Brain microvascular endothelial cell (primary cell): ENCODE results near the gene STARD10.

Experiments used
- DNase-seq: peaks from one replicate; pipeline ENCODE4 v3.0.0-alpha.2; 2020
- H3K27ac ChIP-seq: fragments of 250-450 bp; sonication (Bioruptor Pico); 2 replicates; pipeline ENCODE4 v1.5.1; 2020; ENCODE audit warnings: mild to moderate bottlenecking, moderate library complexity
- H3K27me3 ChIP-seq: fragments of 250-450 bp; sonication (Bioruptor Pico); replicated peaks from 2 replicates; pipeline ENCODE4 v1.5.1; 2020; ENCODE audit warnings: mild to moderate bottlenecking
- H3K36me3 ChIP-seq: fragments of 250-450 bp; sonication (Bioruptor Pico); replicated peaks from 2 replicates; pipeline ENCODE4 v1.5.1; 2020; ENCODE audit warnings: mild to moderate bottlenecking
- H3K4me3 ChIP-seq: 2 replicates; pipeline ENCODE4 v1.5.1; 2011; ENCODE audit warnings: low read depth, mild to moderate bottlenecking, control low read depth, low read length, moderate library complexity
- CTCF ChIP-seq: IDR thresholded peaks from 2 replicates; pipeline ENCODE4 v1.5.1; 2011; ENCODE audit warnings: low read depth, mild to moderate bottlenecking, moderate library complexity, low read length, control low read depth, inconsistent platforms; ENCODE audit errors: missing control alignments
- in situ Hi-C: cut with HindIII; loops from 2 replicates; pipeline ENCODE4 v1.10.0; 2017; ENCODE audit warnings: low sequenced_read_pairs, low pct_ligation_motif_present

Gene STARD10

GRCh38 chr11:72723508-72723907 is 70.3 kb downstream of the STARD10 start:
- TF ChIP-seq CTCF = no peak
- Histone ChIP-seq H3K36me3 (no peaks in the 10 kb centered on the region), H3K27ac (no peak overlapping the region), H3K4me3 (no peak overlapping the region), H3K27me3 (no peaks in the 10 kb centered on the region)
- no peak for DNase-seq
- in situ Hi-C loops = no loop called here

- no peaks in the 10 kb centered on the region for H3K36me3 ChIP-seq
- no peaks in the 10 kb centered on the region for H3K27me3 ChIP-seq
- in situ Hi-C loops = no loop called here
These were observed 71.6 kb downstream of the STARD10 start for GRCh38 chr11:72722050-72722748.

GRCh38 chr11:72721689-72722049 is 72.2 kb downstream of the STARD10 start:
- DNase-seq = peak; percentile 14
- Histone ChIP-seq H3K36me3 (no peaks in the 10 kb centered on the region), H3K27ac (peak overlapping the region; percentile 65), H3K27me3 (no peaks in the 10 kb centered on the region), H3K4me3 (peak overlapping the region; percentile 61)
- TF ChIP-seq CTCF = no peak
- in situ Hi-C loops = no loop called here

More at GRCh38 chr11:72722050-72722748, 71.6 kb downstream of the STARD10 start:
- DNase-seq = peak; percentile 90
- no peak for TF ChIP-seq CTCF
- H3K27ac ChIP-seq = peak overlapping the region; percentile 65
- peak overlapping the region; percentile 61 for H3K4me3 ChIP-seq

GRCh38 chr11:72721276-72721675 is 72.6 kb downstream of the STARD10 start:
- in situ Hi-C loops = no loop called here
- Histone ChIP-seq H3K36me3 (peaks cover under 1% of the 10 kb centered on the region), H3K27ac (peak overlapping the region; percentile 65), H3K27me3 (no peaks in the 10 kb centered on the region), H3K4me3 (peak overlapping the region; percentile 61)
- no peak for TF ChIP-seq CTCF
- DNase-seq = no peak

GRCh38 chr11:72720784-72721183 is 73.1 kb downstream of the STARD10 start:
- in situ Hi-C loops = no loop called here
- Histone ChIP-seq H3K27me3 (no peaks in the 10 kb centered on the region), H3K27ac (no peak overlapping the region), H3K4me3 (peak overlapping the region; percentile 61), H3K36me3 (peaks cover 2% of the 10 kb centered on the region)
- DNase-seq = no peak
- no peak for TF ChIP-seq CTCF

GRCh38 chr11:72720047-72720446 is 73.8 kb downstream of the STARD10 start:
- no peaks in the 10 kb centered on the region for H3K27me3 ChIP-seq
- H3K4me3 ChIP-seq = no peak overlapping the region
- in situ Hi-C loops = no loop called here
- no peak for TF ChIP-seq CTCF
- H3K27ac ChIP-seq = no peak overlapping the region
- H3K36me3 ChIP-seq = peaks cover 2% of the 10 kb centered on the region
- no peak for DNase-seq
